Measurements from ENCODE around the gene KDF1. TPM values are rescaled to one million over a fixed set of nuclear protein-coding genes. Genes with fewer than 3 reads are reported as not detected.

Gene KDF1, protein sequence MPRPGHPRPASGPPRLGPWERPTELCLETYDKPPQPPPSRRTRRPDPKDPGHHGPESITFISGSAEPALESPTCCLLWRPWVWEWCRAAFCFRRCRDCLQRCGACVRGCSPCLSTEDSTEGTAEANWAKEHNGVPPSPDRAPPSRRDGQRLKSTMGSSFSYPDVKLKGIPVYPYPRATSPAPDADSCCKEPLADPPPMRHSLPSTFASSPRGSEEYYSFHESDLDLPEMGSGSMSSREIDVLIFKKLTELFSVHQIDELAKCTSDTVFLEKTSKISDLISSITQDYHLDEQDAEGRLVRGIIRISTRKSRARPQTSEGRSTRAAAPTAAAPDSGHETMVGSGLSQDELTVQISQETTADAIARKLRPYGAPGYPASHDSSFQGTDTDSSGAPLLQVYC
- total RNA-seq = 14.2 and 21.1 TPM in 2 replicates

DNA sequence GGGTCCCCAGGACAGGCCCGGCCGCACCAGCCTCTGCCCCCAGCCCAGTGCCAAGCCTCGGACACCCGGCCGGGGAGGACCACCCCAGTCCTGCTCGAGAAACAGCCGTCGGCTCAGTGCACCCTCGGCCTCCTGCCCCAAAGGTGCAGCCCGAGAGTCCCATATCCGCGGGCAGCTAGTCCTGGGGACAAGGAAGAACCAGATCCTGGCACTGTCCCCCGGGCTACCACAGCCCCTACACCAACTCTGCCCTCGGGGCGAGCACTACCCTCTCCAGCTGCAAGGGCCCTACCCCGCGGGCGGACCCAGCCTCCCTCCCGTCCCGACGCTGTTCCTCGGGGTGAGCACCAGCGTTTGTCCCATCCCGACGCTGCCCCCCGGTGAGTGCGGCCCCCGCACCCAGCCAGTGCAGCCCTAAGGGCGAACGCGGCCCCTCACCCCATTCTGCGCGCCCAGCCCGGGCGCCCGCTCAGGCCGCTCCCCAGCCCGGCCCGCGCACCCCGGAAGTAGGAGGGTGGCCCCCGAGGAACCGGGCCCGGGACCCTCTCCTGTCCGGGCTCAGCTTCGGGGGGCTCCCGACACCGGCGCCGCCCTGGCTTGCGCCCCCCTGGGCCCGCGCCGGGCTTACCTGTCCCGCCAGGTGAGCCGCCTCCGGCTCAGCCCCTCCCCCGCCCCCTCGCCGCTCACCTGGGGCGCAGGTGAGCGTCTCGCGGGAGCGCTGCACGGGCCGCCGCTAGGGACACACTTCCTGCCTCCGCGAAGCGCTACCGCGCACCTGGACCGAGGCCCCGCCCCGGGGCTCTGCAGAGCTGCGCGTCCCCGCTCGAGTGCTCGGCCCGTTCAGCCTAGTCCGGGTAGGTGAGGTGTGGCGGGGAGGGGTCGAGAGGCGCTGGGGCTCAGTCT, at the start of gene KDF1:
TSS of gene KDF1 (minus strand) at position 747 of the 903 bp plus-strand sequence. CDS start 8,088 bp downstream, outside the sequence.

GRCh38 chr1:26993237-26994019, 33.2 kb upstream of the KDF1 start, which contains the start of gene TRNP1:
TSS of gene TRNP1 (plus strand) at chr1:26993692. CDS start at chr1:26993787, 95 bp downstream.

GRCh38 chr1:26921540-26922430, 38.5 kb downstream of the KDF1 start, which contains the start of gene NUDC:
TSS of gene NUDC (plus strand) at chr1:26921743. CDS start at chr1:26921849, 106 bp downstream.

GRCh38 chr1:26913754-26914619, 46.3 kb downstream of the KDF1 start, which contains the start of gene NR0B2:
TSS of gene NR0B2 (minus strand) at chr1:26913975. CDS start at chr1:26913940, 35 bp downstream.

DNA sequence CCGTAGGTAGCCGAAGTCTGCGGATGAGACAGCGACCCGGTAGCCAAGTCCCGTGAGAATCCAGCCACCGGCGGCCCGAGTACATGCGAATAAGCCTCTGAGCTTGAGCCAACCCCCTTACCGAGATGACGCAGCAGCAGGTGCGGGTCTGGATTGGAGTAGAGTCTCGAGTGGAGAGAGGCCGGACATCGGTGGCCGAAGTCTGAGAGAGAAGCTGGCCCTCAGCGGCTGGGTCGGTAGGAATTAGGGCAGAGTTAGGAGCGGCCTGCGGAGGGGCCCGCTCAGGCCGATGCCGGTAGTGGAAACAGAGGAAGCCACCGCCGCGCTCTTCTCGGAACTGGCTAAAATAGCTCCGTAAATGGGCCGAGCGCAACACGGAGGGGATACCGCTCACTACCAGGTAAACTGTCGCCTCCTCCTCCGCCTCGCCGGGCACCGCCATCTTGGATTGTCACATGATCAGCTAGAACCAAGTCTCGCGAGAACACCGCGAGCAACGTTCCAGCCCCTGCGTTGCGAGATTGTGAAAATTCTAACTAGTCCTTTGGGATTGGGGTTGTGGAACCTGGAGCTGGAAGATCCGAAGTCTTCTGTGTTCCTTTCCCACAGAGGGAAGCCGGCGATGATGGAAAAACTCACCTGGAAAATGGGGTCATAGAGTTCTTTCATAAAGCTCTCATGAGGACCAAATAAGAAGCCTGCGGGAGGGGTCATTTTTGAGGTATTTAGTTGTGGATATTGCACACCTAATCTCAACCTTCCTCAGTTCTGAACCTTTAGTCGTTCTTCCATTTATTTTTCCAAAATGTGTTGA, 60.1 kb downstream of the KDF1 start, which contains the start of gene GPATCH3:
TSS of gene GPATCH3 (minus strand) at position 467 of the 814 bp plus-strand sequence. CDS start at position 442, 25 bp downstream.

Other genes with a start within 250 kb of the KDF1 start
- gene PIGV, start 172.5 kb downstream of the KDF1 start, total RNA-seq = 16.1 and 21.5 TPM in 2 replicates
- 7.7 and 13.5 TPM in 2 replicates for gene ZDHHC18, start 133.8 kb downstream of the KDF1 start, total RNA-seq
- 704 and 1,068 TPM in 2 replicates for gene SFN, start 97.3 kb downstream of the KDF1 start, total RNA-seq
- 8.4 and 9.2 TPM in 2 replicates for gene GPN2, start 70.2 kb downstream of the KDF1 start, total RNA-seq
- gene GPATCH3, start 60.0 kb downstream of the KDF1 start, total RNA-seq = 5.1 and 8.4 TPM in 2 replicates
- gene NR0B2, start 46.5 kb downstream of the KDF1 start, total RNA-seq = not detected in 2 replicates
- 11.9 and 18.8 TPM in 2 replicates for gene NUDC, start 38.7 kb downstream of the KDF1 start, total RNA-seq
- 26.0 and 42.2 TPM in 2 replicates for gene TRNP1, start 33.2 kb upstream of the KDF1 start, total RNA-seq
- 50.1 and 60.7 TPM in 2 replicates for gene TENT5B, start 52.4 kb upstream of the KDF1 start, total RNA-seq
- gene SLC9A1, start 194.7 kb upstream of the KDF1 start, total RNA-seq = 4.9 and 6.7 TPM in 2 replicates

All from tracheal epithelial cell (primary cell).